Measurements from ENCODE around the gene RNF32.

GRCh38 chr7:156657681-156658080, 17.1 kb downstream of the RNF32 start:
- TF ChIP-seq CTCF (IDR thresholded peaks at IDR 0.05 in 8 of 11, conservative IDR thresholded peaks at IDR 0.05 in 3 of 11) (no peak), POLR2AphosphoS5 (IDR thresholded peaks at IDR 0.05) (no peak)
